HG03064 (cell line): Measurements from ENCODE around the gene HLA-F.

Source experiments
- ATAC-seq: cut with Tn5 transposase; IDR thresholded peaks from one replicate; pipeline ENCODE4 v1.9.1; 2021; ENCODE audit warnings: low read depth; ENCODE audit not compliant: unreplicated experiment

The HLA-F gene

DNA sequence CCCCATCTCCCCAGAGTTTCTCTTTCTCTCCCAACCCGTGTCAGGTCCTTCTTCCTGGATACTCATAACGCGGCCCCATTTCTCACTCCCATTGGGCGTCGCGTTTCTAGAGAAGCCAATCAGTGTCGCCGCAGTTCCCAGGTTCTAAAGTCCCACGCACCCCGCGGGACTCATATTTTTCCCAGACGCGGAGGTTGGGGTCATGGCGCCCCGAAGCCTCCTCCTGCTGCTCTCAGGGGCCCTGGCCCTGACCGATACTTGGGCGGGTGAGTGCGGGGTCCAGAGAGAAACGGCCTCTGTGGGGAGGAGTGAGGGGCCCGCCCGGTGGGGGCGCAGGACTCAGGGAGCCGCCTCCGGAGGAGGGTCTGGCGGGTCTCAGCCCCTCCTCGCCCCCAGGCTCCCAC is at the start of gene HLA-F:
Gene HLA-F, plus strand, starts transcription at position 173 of the 404 bp plus-strand sequence. Its CDS starts 30 bp downstream, at position 203.
- peak; percentile 77 for ATAC-seq

GRCh38 chr6:29674008-29674407 is 49.2 kb upstream of the HLA-F start:
- no peak for ATAC-seq

- ATAC-seq: no peak
Measured at GRCh38 chr6:29675561-29675960, 47.7 kb upstream of the HLA-F start.

- no peak for ATAC-seq
Measured at GRCh38 chr6:29676981-29677601, 46.1 kb upstream of the HLA-F start.

DNA sequence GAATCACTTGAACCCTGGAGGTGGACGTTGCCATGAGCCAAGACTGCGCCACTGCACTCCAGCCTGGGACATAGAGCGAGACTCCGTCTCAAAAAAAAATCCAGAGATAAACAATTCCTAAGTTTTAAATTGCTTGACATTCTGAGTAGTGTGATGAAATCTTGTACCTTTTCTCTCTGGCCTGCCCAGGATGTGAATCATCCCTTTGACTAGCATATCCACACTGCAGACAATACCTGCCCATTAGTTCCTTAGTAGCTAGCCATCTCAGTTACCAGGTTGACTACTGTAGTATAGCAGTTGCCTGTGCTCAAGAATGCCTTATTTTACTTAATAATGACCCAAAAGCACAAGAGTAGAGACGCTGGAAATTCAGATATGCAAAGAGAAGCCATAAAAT is 45.1 kb upstream of the HLA-F start:
- ATAC-seq: no peak

DNA sequence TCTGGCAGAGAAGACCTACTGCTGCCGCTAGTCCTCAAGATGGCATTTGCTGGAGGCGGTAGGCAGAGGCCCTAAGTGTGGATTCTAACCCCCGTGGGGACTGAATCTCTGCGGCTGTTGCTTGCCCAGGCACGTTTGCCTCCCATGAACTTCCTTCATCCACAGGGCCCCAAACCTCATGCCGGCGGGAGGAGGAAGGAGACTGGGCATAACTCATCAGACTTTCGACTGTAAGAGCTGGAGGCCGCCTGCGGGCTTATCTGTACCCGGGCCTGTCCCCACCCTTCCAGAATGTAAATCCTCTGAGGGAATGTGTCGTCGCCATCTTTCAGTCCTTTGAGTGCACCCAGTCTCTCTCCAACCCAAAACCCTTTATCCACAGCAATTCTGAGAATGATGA is 43.3 kb upstream of the HLA-F start:
- ATAC-seq: no peak

GRCh38 chr6:29680416-29680815 is 42.8 kb upstream of the HLA-F start:
- ATAC-seq: no peak

DNA sequence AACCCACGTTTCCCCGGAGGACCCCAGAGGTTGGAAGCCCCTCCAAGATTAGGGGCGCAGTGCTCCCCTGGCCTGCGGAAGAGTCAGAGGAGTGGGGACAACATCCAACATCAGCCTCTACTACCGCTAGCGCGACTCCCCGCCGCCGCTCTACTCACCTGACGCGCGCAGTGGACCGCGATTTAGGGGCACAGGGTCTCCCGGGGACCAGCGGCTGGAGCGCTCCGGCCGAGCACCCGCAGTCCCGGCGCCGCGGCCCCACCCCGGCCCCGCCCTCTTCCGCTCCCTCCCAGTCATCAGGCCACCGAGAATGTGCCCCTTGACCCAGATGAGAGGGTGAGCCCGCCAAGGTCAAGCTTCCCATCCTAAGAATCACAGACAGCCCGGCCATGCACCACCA is 42.3 kb upstream of the HLA-F start, which contains the start of gene ZFP57:
Gene ZFP57, minus strand, starts transcription at position 249 of the 400 bp plus-strand sequence. CDS start 4,149 bp downstream, outside the sequence.
- no peak for ATAC-seq

DNA sequence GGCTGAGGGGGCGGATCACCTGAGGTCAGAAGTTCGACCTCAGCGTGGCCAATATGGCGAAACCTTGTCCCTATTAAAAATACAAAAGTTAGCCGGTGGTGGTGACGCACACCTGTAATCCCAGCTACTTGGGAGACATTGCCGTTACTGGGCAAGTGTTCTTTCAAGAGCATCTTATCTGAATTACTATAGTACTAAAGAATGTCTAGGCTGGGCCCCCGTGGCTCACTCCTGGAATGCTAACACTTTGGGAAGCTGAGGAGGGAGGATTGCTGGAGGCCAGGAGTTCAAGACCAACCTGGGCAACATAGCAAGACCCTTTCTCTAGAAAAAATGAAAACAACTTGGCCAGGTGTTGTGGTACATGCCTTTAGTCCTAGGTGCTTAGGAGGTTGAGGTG is 41.4 kb upstream of the HLA-F start:
- ATAC-seq: no peak

DNA sequence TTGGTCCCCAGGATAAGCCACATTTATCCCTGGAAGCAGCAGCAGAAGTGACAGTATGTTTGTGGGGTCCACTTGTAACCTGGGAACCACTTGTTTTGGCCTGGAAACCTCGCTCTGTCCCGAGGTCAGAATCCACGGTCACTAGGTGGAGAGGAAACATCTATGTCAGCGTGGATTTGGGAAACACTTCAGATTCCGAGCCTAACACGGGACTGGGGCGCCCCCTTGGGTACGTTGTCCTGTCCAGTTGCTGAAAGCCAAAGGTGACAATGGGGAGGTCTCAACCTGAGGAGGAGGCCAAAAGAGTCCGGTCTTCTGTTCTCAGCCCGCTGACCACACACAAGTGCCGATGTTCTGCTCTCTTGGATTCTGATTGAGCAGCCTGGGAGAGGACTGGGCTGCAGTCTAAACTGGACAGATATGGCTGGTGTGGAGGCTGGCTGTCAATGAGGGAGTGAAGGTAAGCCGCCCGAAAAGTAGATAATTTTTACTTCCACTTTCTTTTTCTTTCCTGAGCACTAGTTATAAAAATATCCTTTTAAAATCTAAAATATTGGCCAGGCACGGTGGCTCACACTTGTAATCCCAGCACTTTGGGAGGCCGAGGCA is 37.4 kb upstream of the HLA-F start:
- no peak for ATAC-seq

DNA sequence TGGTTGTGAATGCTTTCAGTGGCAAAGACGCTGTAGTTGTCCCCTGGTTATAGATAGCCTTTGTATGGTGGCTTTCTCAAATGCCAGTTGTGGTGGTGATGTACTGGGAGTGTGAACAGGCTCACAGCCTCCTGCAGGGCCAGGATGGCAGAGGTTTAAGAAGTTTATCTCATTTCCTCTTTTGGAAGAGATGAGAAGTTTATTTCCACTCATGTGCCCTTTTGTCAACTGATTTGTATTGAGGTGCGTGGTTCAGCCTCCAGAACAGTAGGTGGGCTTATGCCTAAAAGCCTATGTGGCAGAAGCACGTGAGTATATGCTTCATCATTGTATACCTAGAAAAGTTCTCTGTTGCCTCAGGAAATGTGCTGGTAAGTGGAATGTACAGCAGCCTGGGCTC is 28.6 kb upstream of the HLA-F start:
- no peak for ATAC-seq

DNA sequence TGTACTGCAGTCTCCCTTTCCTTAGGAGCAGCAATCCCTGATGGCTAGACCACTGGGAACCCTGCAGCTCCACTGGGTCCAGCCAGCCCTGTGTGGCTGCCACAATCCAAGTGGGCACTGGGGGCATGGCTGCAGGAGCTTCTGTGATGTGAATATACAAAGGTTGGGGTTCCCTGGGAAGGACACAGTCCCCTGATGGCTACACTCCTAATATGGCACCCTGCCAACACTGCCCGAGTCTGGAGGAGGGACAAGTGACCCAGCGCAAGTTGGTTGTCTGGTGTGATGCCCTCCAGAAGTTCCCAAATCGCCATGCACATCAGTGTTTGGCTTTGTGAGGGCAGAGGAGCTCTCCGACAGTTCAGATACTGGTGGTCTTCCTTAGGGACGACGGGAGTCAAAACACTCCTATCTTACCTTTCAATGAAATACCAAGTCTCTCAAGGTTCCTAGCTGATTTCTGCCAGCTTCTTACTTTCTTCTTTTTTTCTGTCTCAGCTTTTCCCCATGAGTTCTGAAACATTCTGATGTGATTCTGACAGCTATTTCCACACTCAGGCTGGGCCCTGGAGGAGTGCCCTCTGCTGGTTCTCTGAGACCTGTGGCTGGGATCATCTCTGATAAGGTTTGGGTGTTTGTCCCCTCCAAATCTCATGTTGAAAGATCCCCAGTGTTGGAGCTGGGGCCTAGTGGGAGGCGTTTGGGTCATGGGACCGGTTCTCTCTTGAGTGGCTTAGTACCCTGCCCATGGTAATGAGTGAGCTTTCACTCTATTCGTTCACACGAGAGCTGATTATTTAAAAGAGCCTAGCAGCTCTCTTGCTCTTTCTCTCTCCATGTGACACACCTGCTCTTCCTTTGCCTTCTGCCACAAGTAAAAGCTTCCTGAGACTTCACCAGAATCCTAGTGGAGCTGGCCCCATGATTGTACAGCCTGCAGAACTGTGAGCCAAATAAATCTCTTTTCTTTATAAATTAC is 26.8 kb upstream of the HLA-F start:
- no peak for ATAC-seq

DNA sequence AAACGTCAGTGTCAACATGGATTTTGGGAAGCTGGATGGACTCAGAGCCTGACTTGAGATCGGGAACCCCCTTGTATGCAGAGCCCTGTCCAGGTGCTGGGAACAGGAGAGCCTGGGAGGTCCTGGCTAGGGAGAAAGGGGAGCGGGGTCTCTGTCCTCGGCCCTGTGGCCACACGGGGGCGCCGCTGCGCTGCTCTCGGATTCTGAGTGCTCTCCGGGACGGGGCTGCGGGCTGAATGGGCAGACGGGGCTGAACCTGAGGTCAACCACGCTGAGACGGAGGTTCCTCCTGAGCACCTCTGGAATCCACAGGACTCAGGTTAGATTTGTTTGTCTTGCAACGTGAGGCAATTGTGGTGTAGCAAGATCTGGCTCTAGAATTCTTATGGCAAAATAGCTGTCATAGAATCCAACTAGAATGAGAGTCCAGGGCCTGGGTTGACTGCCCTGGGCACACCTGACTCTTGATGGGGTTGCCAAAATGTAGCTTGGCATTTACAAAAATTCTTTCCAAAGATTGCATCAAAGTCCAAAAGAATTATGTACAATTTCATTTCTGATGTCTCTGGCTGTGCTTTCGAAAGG is 20.6 kb upstream of the HLA-F start:
- ATAC-seq: no peak

- ATAC-seq: no peak
Measured at GRCh38 chr6:29705389-29706231, 17.6 kb upstream of the HLA-F start.

DNA sequence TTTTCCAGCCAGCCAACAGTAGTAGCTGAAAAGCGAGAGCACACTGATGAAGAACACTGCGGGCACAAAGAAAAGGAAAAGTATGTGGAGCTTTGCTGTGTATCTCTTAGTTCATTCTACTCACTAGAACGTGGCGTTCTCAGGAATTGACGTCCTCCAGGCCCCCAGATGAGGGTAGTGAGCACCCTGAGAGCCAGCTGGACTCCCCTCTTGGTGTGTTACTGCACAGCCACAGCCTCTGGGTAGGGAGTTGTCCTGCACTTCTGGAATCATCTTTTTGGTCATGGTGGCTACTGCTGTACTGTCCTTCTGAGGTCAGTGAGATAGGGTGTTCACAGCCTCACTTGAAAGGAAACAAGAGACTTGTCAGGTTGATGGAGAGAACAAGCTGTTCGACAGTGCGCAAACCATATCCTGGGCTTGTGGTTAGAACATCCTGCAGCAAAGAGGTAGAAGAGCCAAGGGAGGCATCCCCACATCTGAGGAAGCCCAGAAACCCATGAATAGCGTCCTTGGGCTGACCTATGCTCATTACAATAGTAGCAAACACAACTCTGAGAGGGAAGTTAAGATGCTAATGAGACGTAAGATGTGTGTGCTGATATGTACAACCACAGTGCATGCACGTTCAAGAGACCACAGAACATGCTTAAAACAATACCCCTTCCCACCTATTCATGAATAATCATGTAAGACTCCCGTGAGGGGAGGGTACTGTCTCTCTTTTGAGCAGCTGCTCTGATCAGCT is 14.6 kb upstream of the HLA-F start:
- ATAC-seq: no peak

DNA sequence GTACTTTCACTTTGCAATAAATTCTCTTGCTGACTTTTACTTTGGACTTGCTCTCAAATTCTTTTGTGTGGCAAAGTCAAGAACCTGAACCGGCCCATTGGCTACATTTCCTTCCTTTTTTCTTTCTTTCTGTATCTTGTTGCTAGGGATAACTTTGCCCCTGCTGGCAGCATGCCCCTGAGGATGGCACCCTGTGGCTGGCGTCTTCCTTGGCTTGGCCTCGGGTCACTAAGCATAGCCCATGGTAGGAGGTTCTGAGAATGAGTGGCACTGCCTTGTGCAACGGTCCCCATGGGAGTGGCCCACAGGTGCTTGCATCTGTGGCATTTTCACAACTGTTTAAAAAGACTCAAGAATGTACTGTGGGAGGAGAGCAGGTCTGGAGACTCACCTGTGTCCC is 14.0 kb upstream of the HLA-F start:
- no peak for ATAC-seq

GRCh38 chr6:29710281-29710941 is 12.8 kb upstream of the HLA-F start:
- no peak for ATAC-seq

DNA sequence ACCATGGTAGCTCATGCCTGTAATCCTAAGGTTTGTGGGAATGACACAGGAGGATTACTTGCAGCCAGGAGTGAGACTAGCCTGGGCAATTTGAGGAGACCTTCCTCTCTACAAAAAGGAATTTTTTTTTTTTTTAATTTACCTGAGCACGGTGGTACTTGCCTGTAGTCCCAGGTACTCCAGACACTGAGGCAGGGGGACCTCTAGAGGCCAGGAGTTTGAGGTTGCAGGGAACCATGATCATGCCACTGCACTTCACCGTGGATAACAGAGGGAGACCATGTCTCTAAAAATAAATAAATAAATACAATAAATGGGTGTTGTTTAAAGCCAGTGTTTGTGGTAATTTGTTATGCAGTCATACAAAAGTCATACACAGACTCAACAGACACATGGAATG is 2.4 kb upstream of the HLA-F start:
- no peak for ATAC-seq
